ENCODE results near the gene DAB2IP. TPM values are rescaled to one million over a fixed set of nuclear protein-coding genes. Genes with fewer than 3 reads are reported as not detected.

DAB2IP gene
- total RNA-seq, 1 experiment from 2014 or later = 15.2 TPM

- CTCF ChIA-PET = no interaction called here
- DNase-seq = no peak
- Histone ChIP-seq H3K27me3 (ENCODE audit: low read length) (no peaks in the 10 kb centered on the region), H4K20me1 (ENCODE audit: low read length) (no peaks in the 10 kb centered on the region), H3K9me3 (ENCODE audit: low read length) (no peaks in the 10 kb centered on the region), H3K79me2 (ENCODE audit: low read length) (no peaks in the 10 kb centered on the region), H3K4me3 (ENCODE audit: low read length) (no peak overlapping the region), H3K9me2 (replicated peaks; ENCODE audit: low read length) (no peaks in the 10 kb centered on the region), H3F3A (ENCODE audit: low read length, unreplicated experiment) (no peaks in the 10 kb centered on the region), H3K4me1 (ENCODE audit: insufficient read depth, low read length) (no peaks in the 10 kb centered on the region), H3K36me3 (ENCODE audit: low read depth, low read length) (no peaks in the 10 kb centered on the region), H2AFZ (ENCODE audit: low read length) (no peak overlapping the region), H3K27ac (ENCODE audit: low read length) (no peak overlapping the region), H3K9ac (ENCODE audit: low read length) (no peak overlapping the region), H3K4me2 (ENCODE audit: low read length) (no peak overlapping the region)
- BruUV-seq (replicated peaks) = no TSS peak
- intact Hi-C loops (cut with micrococcal nuclease) = no loop called here
- TF ChIP-seq CTCF (conservative IDR thresholded peaks at IDR 0.05; ENCODE audit: low read depth, low read length) = no peak
- TF ChIP-seq EZH2 (IDR thresholded peaks at IDR 0.05; ENCODE audit: low read length, unreplicated experiment) = no peak
- no peak for TF ChIP-seq EZH2phosphoT487 (IDR thresholded peaks at IDR 0.05; ENCODE audit: borderline replicate concordance, low read length)
- ATAC-seq = no peak
- POLR2A ChIA-PET (ENCODE audit: unreplicated experiment) = no interaction called here
Observed at GRCh38 chr9:121631115-121631514, 20.3 kb upstream of the DAB2IP start.

GRCh38 chr9:121631978-121632418 is 19.4 kb upstream of the DAB2IP start:
- CTCF ChIA-PET = no interaction called here
- ATAC-seq = no peak
- H3K9me3 ChIP-seq (ENCODE audit: low read length) = no peaks in the 10 kb centered on the region

More at GRCh38 chr9:121631978-121632418, 19.4 kb upstream of the DAB2IP start:
- Histone ChIP-seq H3K9me2 (replicated peaks; ENCODE audit: low read length) (no peaks in the 10 kb centered on the region), H3K4me2 (ENCODE audit: low read length) (no peak overlapping the region), H3K9ac (ENCODE audit: low read length) (no peak overlapping the region), H3F3A (ENCODE audit: low read length, unreplicated experiment) (no peaks in the 10 kb centered on the region), H3K79me2 (ENCODE audit: low read length) (no peaks in the 10 kb centered on the region), H3K27ac (ENCODE audit: low read length) (no peak overlapping the region), H3K4me1 (ENCODE audit: insufficient read depth, low read length) (no peaks in the 10 kb centered on the region), H2AFZ (ENCODE audit: low read length) (no peak overlapping the region), H3K27me3 (ENCODE audit: low read length) (no peaks in the 10 kb centered on the region), H3K4me3 (ENCODE audit: low read length) (no peak overlapping the region), H4K20me1 (ENCODE audit: low read length) (no peaks in the 10 kb centered on the region), H3K36me3 (ENCODE audit: low read depth, low read length) (no peaks in the 10 kb centered on the region)
- no peak for DNase-seq
- POLR2A ChIA-PET (ENCODE audit: unreplicated experiment) = no interaction called here
- BruUV-seq (replicated peaks) = no TSS peak
- no peak for TF ChIP-seq EZH2phosphoT487 (IDR thresholded peaks at IDR 0.05; ENCODE audit: borderline replicate concordance, low read length)
- no peak for TF ChIP-seq CTCF (conservative IDR thresholded peaks at IDR 0.05; ENCODE audit: low read depth, low read length)
- no peak for TF ChIP-seq EZH2 (IDR thresholded peaks at IDR 0.05; ENCODE audit: low read length, unreplicated experiment)
- intact Hi-C loops (cut with micrococcal nuclease) = no loop called here

Measured in PC-3 (cell line).